Astrocyte (in vitro differentiated cells and primary cell): Measurements from ENCODE around the gene MPV17L2. TPM values are rescaled to one million over a fixed set of nuclear protein-coding genes. Genes with fewer than 3 reads are reported as not detected.

Experiments
- DNase-seq: peaks from one replicate; pipeline ENCODE4 v3.0.0-alpha.2; 2010; ENCODE audit warnings: low read depth
- FAIRE-seq: peaks from 2 replicates; lab custom pipeline; 2011; peaks lifted over from hg19 to GRCh38; lab: Jason Lieb, UNC
- H2AFZ ChIP-seq: 2 replicates; pipeline ENCODE4 v1.6.0; 2012; ENCODE audit warnings: low read depth, low read length, inconsistent platforms
- H3K27ac ChIP-seq: 2 replicates; pipeline ENCODE4 v1.5.1; 2011; ENCODE audit warnings: low read depth, low read length, inconsistent platforms
- H3K27me3 ChIP-seq: 2 replicates; pipeline ENCODE4 v1.6.0; 2011; ENCODE audit warnings: low read length, inconsistent platforms; ENCODE audit not compliant: insufficient read depth
- H3K36me3 ChIP-seq: 2 replicates; pipeline ENCODE4 v1.5.1; 2011; ENCODE audit warnings: low read length, inconsistent platforms; ENCODE audit not compliant: insufficient read depth
- H3K4me1 ChIP-seq: 2 replicates; pipeline ENCODE4 v1.5.1; 2011; ENCODE audit warnings: low read length, inconsistent platforms; ENCODE audit not compliant: insufficient read depth
- H3K4me2 ChIP-seq: 2 replicates; pipeline ENCODE4 v1.6.0; 2012; ENCODE audit warnings: low read length, inconsistent platforms
- H3K4me3 ChIP-seq: 2 replicates; pipeline ENCODE4 v1.5.1; 2011; ENCODE audit warnings: low read depth, mild to moderate bottlenecking, low read length, inconsistent platforms; ENCODE audit not compliant: insufficient read depth
- H3K79me2 ChIP-seq: 2 replicates; pipeline ENCODE4 v1.6.0; 2012; ENCODE audit warnings: mild to moderate bottlenecking, low read length, inconsistent platforms; ENCODE audit not compliant: insufficient read depth
- H3K9ac ChIP-seq: 2 replicates; pipeline ENCODE4 v1.6.0; 2012; ENCODE audit warnings: mild to moderate bottlenecking, low read length, inconsistent platforms
- H3K9me3 ChIP-seq: 2 replicates; pipeline ENCODE4 v1.5.1; 2012; ENCODE audit warnings: low read depth, mild to moderate bottlenecking, low read length, inconsistent platforms; ENCODE audit not compliant: insufficient read depth
- H4K20me1 ChIP-seq: 2 replicates; pipeline ENCODE4 v1.6.0; 2012; ENCODE audit warnings: low read length, inconsistent platforms; ENCODE audit not compliant: insufficient read depth
- H3K27ac Mint-ChIP-seq: one replicate; pipeline ENCODE4 v1.8.0; 2021; ENCODE audit warnings: mild to moderate bottlenecking, mixed read lengths; ENCODE audit not compliant: unreplicated experiment
- H3K27me3 Mint-ChIP-seq: one replicate; pipeline ENCODE4 v1.8.0; 2021; ENCODE audit warnings: low read depth, mixed read lengths; ENCODE audit not compliant: unreplicated experiment
- H3K36me3 Mint-ChIP-seq: one replicate; pipeline ENCODE4 v1.8.0; 2021; ENCODE audit warnings: low read depth, mixed read lengths; ENCODE audit not compliant: unreplicated experiment
- H3K4me1 Mint-ChIP-seq: one replicate; pipeline ENCODE4 v1.8.0; 2021; ENCODE audit warnings: low read depth, mixed read lengths; ENCODE audit not compliant: unreplicated experiment
- H3K4me3 Mint-ChIP-seq: one replicate; pipeline ENCODE4 v1.8.0; 2021; ENCODE audit warnings: mild to moderate bottlenecking, moderate library complexity, mixed read lengths; ENCODE audit not compliant: unreplicated experiment
- H3K9me3 Mint-ChIP-seq: one replicate; pipeline ENCODE4 v1.8.0; 2021; ENCODE audit warnings: mild to moderate bottlenecking, mixed read lengths; ENCODE audit not compliant: unreplicated experiment
- EZH2 ChIP-seq: IDR thresholded peaks from 2 replicates; pipeline ENCODE4 v1.6.1; 2012; ENCODE audit warnings: mild to moderate bottlenecking, low read length, inconsistent platforms; ENCODE audit not compliant: insufficient read depth
- total RNA-seq: library from RNA; stranded (reverse); gene quantifications from 2 replicates; pipeline ENCODE4 v1.2.1, GENCODE V29; 2021
- TF ChIP-seq, protein P1 (sequence below): IDR thresholded peaks from 2 replicates; pipeline ENCODE4 v1.5.1; 2011; ENCODE audit warnings: low read depth, mild to moderate bottlenecking, inconsistent platforms, low read length, moderate library complexity; ENCODE audit not compliant: insufficient read depth

MPV17L2 gene
- total RNA-seq, 1 donor from 2014 or later: 21.8 TPM

DNA sequence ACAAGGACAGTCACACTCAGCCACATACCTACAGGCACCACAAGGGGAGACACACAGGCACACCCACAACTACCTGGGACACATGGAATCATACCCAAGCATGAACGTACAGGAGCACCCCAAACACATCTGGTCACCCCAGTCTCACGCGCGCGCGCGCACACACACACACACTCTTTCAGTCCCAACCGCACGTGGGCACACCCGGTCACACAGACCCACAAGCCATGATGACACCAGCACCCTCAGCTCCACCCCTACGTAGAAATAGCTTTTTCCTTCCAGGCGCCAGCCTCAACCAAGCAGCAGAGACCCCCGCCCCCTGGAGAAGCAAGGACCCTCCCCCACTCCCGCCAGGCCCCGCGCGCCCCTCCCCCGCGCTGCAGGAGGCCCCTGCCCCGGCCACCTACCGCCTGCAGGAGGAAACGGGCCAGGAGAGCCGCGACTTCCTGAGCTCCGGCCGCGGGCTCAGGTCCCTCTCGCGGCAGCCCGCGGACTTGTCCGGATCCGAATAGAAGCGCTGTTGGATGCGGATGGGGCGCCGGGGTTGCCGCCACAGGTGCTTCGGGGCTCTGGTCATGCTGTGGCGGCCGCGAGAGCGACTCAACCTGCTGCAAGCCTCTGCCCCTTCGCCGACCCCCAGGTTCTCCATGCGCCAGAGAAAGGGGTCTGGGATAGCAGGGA is 39.7 kb downstream of the MPV17L2 start:
- no peak overlapping the region for H3K27ac Mint-ChIP-seq
- H3K4me3 Mint-ChIP-seq: peak overlapping the region; percentile 75
- peaks cover 45% of the 10 kb centered on the region for H3K27me3 Mint-ChIP-seq
- no peaks in the 10 kb centered on the region for H3K36me3 Mint-ChIP-seq
- Histone ChIP-seq H3K4me3 (no peak overlapping the region), H3K36me3 (no peaks in the 10 kb centered on the region), H3K4me2 (peak overlapping the region; percentile 63), H3K9ac (no peak overlapping the region), H3K27me3 (peaks cover 12% of the 10 kb centered on the region), H3K4me1 (no peaks in the 10 kb centered on the region), H3K27ac (no peak overlapping the region), H4K20me1 (no peaks in the 10 kb centered on the region), H3K79me2 (no peaks in the 10 kb centered on the region), H2AFZ (no peak overlapping the region), H3K9me3 (no peaks in the 10 kb centered on the region)
- DNase-seq: no peak
- FAIRE-seq: no peak
- H3K4me1 Mint-ChIP-seq: peaks cover 4% of the 10 kb centered on the region
- TF ChIP-seq EZH2: no peak
- TF ChIP-seq, protein P1, sequence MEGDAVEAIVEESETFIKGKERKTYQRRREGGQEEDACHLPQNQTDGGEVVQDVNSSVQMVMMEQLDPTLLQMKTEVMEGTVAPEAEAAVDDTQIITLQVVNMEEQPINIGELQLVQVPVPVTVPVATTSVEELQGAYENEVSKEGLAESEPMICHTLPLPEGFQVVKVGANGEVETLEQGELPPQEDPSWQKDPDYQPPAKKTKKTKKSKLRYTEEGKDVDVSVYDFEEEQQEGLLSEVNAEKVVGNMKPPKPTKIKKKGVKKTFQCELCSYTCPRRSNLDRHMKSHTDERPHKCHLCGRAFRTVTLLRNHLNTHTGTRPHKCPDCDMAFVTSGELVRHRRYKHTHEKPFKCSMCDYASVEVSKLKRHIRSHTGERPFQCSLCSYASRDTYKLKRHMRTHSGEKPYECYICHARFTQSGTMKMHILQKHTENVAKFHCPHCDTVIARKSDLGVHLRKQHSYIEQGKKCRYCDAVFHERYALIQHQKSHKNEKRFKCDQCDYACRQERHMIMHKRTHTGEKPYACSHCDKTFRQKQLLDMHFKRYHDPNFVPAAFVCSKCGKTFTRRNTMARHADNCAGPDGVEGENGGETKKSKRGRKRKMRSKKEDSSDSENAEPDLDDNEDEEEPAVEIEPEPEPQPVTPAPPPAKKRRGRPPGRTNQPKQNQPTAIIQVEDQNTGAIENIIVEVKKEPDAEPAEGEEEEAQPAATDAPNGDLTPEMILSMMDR: no peak
- peaks cover 5% of the 10 kb centered on the region for H3K9me3 Mint-ChIP-seq

- Histone ChIP-seq H3K4me1 (no peaks in the 10 kb centered on the region), H3K4me2 (peak overlapping the region; percentile 63), H3K4me3 (no peak overlapping the region), H3K9ac (no peak overlapping the region), H3K9me3 (no peaks in the 10 kb centered on the region), H3K27ac (no peak overlapping the region), H4K20me1 (no peaks in the 10 kb centered on the region), H3K79me2 (no peaks in the 10 kb centered on the region), H3K27me3 (peaks cover 8% of the 10 kb centered on the region), H3K36me3 (no peaks in the 10 kb centered on the region), H2AFZ (no peak overlapping the region)
- Mint-ChIP-seq H3K27me3 (peaks cover 45% of the 10 kb centered on the region), H3K4me1 (peaks cover 4% of the 10 kb centered on the region), H3K36me3 (no peaks in the 10 kb centered on the region), H3K27ac (no peak overlapping the region), H3K9me3 (peaks cover 5% of the 10 kb centered on the region), H3K4me3 (no peak overlapping the region)
- TF ChIP-seq EZH2: peak; percentile 24
- TF ChIP-seq, protein P1: no peak
- FAIRE-seq (no peak), DNase-seq (peak; percentile 19)
These were observed 40.3 kb downstream of the MPV17L2 start for GRCh38 chr19:18233224-18233825.

DNA sequence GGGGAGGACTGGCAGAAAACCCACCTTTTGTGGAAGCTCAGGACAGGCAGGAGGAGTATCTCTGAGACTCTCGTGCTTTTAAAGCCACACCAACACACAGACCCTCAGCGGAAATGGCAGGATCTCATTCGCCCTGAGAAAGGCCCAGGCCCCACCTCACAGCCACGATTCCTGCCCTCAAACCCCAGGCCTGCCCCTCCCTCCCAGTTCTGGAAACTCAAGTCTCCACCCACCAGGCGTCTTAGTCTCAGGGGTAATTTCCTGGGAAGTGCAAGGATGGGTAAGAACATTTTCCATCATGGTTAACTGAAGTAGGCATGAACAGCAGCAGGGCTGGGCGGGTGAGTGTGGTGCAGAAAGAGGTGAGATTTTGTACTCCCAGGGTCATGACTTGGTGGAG is 41.2 kb downstream of the MPV17L2 start:
- FAIRE-seq (no peak), DNase-seq (no peak)
- Histone ChIP-seq H3K4me1 (no peaks in the 10 kb centered on the region), H3K36me3 (no peaks in the 10 kb centered on the region), H3K4me2 (no peak overlapping the region), H3K9ac (no peak overlapping the region), H3K4me3 (no peak overlapping the region), H3K79me2 (no peaks in the 10 kb centered on the region), H2AFZ (no peak overlapping the region), H4K20me1 (no peaks in the 10 kb centered on the region), H3K27me3 (peaks cover 8% of the 10 kb centered on the region), H3K27ac (no peak overlapping the region), H3K9me3 (no peaks in the 10 kb centered on the region)
- Mint-ChIP-seq H3K4me1 (peaks cover 4% of the 10 kb centered on the region), H3K27me3 (peaks cover 47% of the 10 kb centered on the region), H3K9me3 (peaks cover 5% of the 10 kb centered on the region), H3K4me3 (no peak overlapping the region), H3K36me3 (no peaks in the 10 kb centered on the region), H3K27ac (no peak overlapping the region)
- TF ChIP-seq EZH2: no peak
- TF ChIP-seq, protein P1: no peak
